Activated naive CD4-positive, alpha-beta T cell treated with anti-CD3 and anti-CD28 coated beads, Interleukin-2, amount 50 U/mL, for 24 hours (primary cell): ENCODE results near the gene BACE1.
"Not testable (repeated sequence)": the region's sequence is repeated elsewhere in the genome, so short reads cannot be mapped to it uniquely, and the experiment has no call there.

Experiments used
- H3K27ac Mint-ChIP-seq: one replicate; pipeline ENCODE4 v1.8.0; 2021; ENCODE audit warnings: mild to moderate bottlenecking, mixed read lengths
- H3K27me3 Mint-ChIP-seq: one replicate; pipeline ENCODE4 v1.8.0; 2021; ENCODE audit warnings: mixed read lengths
- H3K36me3 Mint-ChIP-seq: one replicate; pipeline ENCODE4 v1.8.0; 2021; ENCODE audit warnings: mixed read lengths
- H3K4me1 Mint-ChIP-seq: one replicate; pipeline ENCODE4 v1.8.0; 2021; ENCODE audit warnings: mixed read lengths
- H3K4me3 Mint-ChIP-seq: one replicate; pipeline ENCODE4 v1.8.0; 2021; ENCODE audit warnings: mild to moderate bottlenecking, mixed read lengths
- H3K9me3 Mint-ChIP-seq: one replicate; pipeline ENCODE4 v1.8.0; 2021; ENCODE audit warnings: mixed read lengths

Gene BACE1

GRCh38 chr11:117265745-117266144 lies 50.3 kb downstream of the BACE1 start:
- no peak overlapping the region for H3K27ac Mint-ChIP-seq
- no peaks in the 10 kb centered on the region for H3K27me3 Mint-ChIP-seq
- H3K4me3 Mint-ChIP-seq, result no peak overlapping the region
- no peaks in the 10 kb centered on the region for H3K4me1 Mint-ChIP-seq
- peaks cover 13% of the 10 kb centered on the region for H3K36me3 Mint-ChIP-seq
- H3K9me3 Mint-ChIP-seq, result no peaks in the 10 kb centered on the region

- H3K27ac Mint-ChIP-seq, H3K4me3 Mint-ChIP-seq, H3K4me1 Mint-ChIP-seq, H3K27me3 Mint-ChIP-seq, H3K9me3 Mint-ChIP-seq: not testable (repeated sequence)
- peaks cover 14% of the 10 kb centered on the region for H3K36me3 Mint-ChIP-seq
Observed at GRCh38 chr11:117264624-117265323, 51.3 kb downstream of the BACE1 start.

- Mint-ChIP-seq H3K4me3 (no peak overlapping the region), H3K4me1 (no peaks in the 10 kb centered on the region), H3K36me3 (peaks cover 19% of the 10 kb centered on the region), H3K9me3 (no peaks in the 10 kb centered on the region), H3K27ac (no peak overlapping the region), H3K27me3 (no peaks in the 10 kb centered on the region)
Observed at GRCh38 chr11:117259417-117259816, 56.6 kb downstream of the BACE1 start.

- H3K27me3 Mint-ChIP-seq, result no peaks in the 10 kb centered on the region
- H3K4me1 Mint-ChIP-seq, result no peaks in the 10 kb centered on the region
- no peak overlapping the region for H3K27ac Mint-ChIP-seq
- peaks cover 21% of the 10 kb centered on the region for H3K36me3 Mint-ChIP-seq
- no peak overlapping the region for H3K4me3 Mint-ChIP-seq
- no peaks in the 10 kb centered on the region for H3K9me3 Mint-ChIP-seq
Observed at GRCh38 chr11:117258576-117258975, 57.5 kb downstream of the BACE1 start.

GRCh38 chr11:117256573-117256972 lies 59.5 kb downstream of the BACE1 start:
- Mint-ChIP-seq H3K9me3 (no peaks in the 10 kb centered on the region), H3K4me3 (no peak overlapping the region)

GRCh38 chr11:117255966-117256365 lies 60.1 kb downstream of the BACE1 start:
- no peaks in the 10 kb centered on the region for H3K9me3 Mint-ChIP-seq
- H3K27me3 Mint-ChIP-seq, result no peaks in the 10 kb centered on the region
- H3K36me3 Mint-ChIP-seq, result peaks cover 22% of the 10 kb centered on the region
- H3K4me1 Mint-ChIP-seq, result no peaks in the 10 kb centered on the region
- no peak overlapping the region for H3K4me3 Mint-ChIP-seq
- H3K27ac Mint-ChIP-seq, result no peak overlapping the region

More at GRCh38 chr11:117256573-117256972, 59.5 kb downstream of the BACE1 start:
- no peaks in the 10 kb centered on the region for H3K4me1 Mint-ChIP-seq
- no peaks in the 10 kb centered on the region for H3K27me3 Mint-ChIP-seq
- H3K27ac Mint-ChIP-seq, result no peak overlapping the region
- H3K36me3 Mint-ChIP-seq, result peaks cover 20% of the 10 kb centered on the region

GRCh38 chr11:117251506-117251905 lies 64.5 kb downstream of the BACE1 start:
- H3K36me3 Mint-ChIP-seq, result peaks cover 27% of the 10 kb centered on the region
- no peaks in the 10 kb centered on the region for H3K9me3 Mint-ChIP-seq
- H3K4me1 Mint-ChIP-seq, result no peaks in the 10 kb centered on the region
- H3K27ac Mint-ChIP-seq, result no peak overlapping the region
- H3K27me3 Mint-ChIP-seq, result no peaks in the 10 kb centered on the region
- no peak overlapping the region for H3K4me3 Mint-ChIP-seq

GRCh38 chr11:117249571-117249970 lies 66.5 kb downstream of the BACE1 start:
- H3K36me3 Mint-ChIP-seq, result peaks cover 28% of the 10 kb centered on the region
- H3K4me1 Mint-ChIP-seq, result no peaks in the 10 kb centered on the region
- H3K4me3 Mint-ChIP-seq, result no peak overlapping the region
- H3K9me3 Mint-ChIP-seq, result no peaks in the 10 kb centered on the region
- no peaks in the 10 kb centered on the region for H3K27me3 Mint-ChIP-seq
- no peak overlapping the region for H3K27ac Mint-ChIP-seq

- peaks cover 27% of the 10 kb centered on the region for H3K36me3 Mint-ChIP-seq
- no peak overlapping the region for H3K4me3 Mint-ChIP-seq
- H3K27me3 Mint-ChIP-seq, result no peaks in the 10 kb centered on the region
Observed at GRCh38 chr11:117248341-117248740, 67.7 kb downstream of the BACE1 start.

GRCh38 chr11:117239295-117239694 lies 76.8 kb downstream of the BACE1 start:
- no peaks in the 10 kb centered on the region for H3K9me3 Mint-ChIP-seq
- H3K36me3 Mint-ChIP-seq, result peaks cover 4% of the 10 kb centered on the region
- H3K4me1 Mint-ChIP-seq, result peaks cover 2% of the 10 kb centered on the region
- H3K4me3 Mint-ChIP-seq, result no peak overlapping the region
- no peaks in the 10 kb centered on the region for H3K27me3 Mint-ChIP-seq
- no peak overlapping the region for H3K27ac Mint-ChIP-seq

More at GRCh38 chr11:117248341-117248740, 67.7 kb downstream of the BACE1 start:
- no peaks in the 10 kb centered on the region for H3K4me1 Mint-ChIP-seq
- no peaks in the 10 kb centered on the region for H3K9me3 Mint-ChIP-seq
- no peak overlapping the region for H3K27ac Mint-ChIP-seq

GRCh38 chr11:117238221-117238620 lies 77.8 kb downstream of the BACE1 start:
- H3K9me3 Mint-ChIP-seq, result no peaks in the 10 kb centered on the region
- H3K27ac Mint-ChIP-seq, result no peak overlapping the region
- H3K4me3 Mint-ChIP-seq, result no peak overlapping the region
- peaks cover 12% of the 10 kb centered on the region for H3K4me1 Mint-ChIP-seq
- peaks cover 2% of the 10 kb centered on the region for H3K36me3 Mint-ChIP-seq
- H3K27me3 Mint-ChIP-seq, result no peaks in the 10 kb centered on the region
